HepG2 (cell line): ENCODE results near the gene NNMT. TPM values are rescaled to one million over a fixed set of nuclear protein-coding genes. Genes with fewer than 3 reads are reported as not detected.
A peak's percentile ranks its signal among the peaks of the same experiment; 100 is the strongest.

Experiments
- CBX5 ChIP-seq: sonication (generic); formaldehyde crosslinking; IDR thresholded peaks from 2 replicates; pipeline ENCODE4 v1.4.0; 2020; ENCODE audit warnings: missing genetic modification reagents, borderline replicate concordance
- DR1 ChIP-seq: sonication (generic); formaldehyde crosslinking; IDR thresholded peaks from 2 replicates; pipeline ENCODE4 v1.8.0; 2021; ENCODE audit warnings: mild to moderate bottlenecking, missing genetic modification reagents, inconsistent platforms
- ERF ChIP-seq: IDR thresholded peaks from 2 replicates; pipeline ENCODE4 v1.6.1; 2018; ENCODE audit warnings: missing biosample characterization, missing genetic modification reagents
- FOXK1 ChIP-seq: sonication (generic); formaldehyde crosslinking; IDR thresholded peaks from 2 replicates; pipeline ENCODE4 v1.4.0; 2020; ENCODE audit warnings: low read depth, missing genetic modification reagents, borderline replicate concordance
- HOXA7 ChIP-seq: sonication (generic); formaldehyde crosslinking; IDR thresholded peaks from 2 replicates; pipeline ENCODE4 v1.8.1; 2022; ENCODE audit warnings: mild to moderate bottlenecking, missing genetic modification reagents, moderate library complexity
- HOXD1 ChIP-seq: sonication (generic); formaldehyde crosslinking; IDR thresholded peaks from 2 replicates; pipeline ENCODE4 v1.5.0; 2020; ENCODE audit warnings: missing genetic modification reagents
- IKZF1 ChIP-seq: fragments of 450-650 bp; IDR thresholded peaks from 2 replicates; pipeline ENCODE4 v1.7.1; 2016
- MAFG ChIP-seq: sonication (generic); formaldehyde crosslinking; IDR thresholded peaks from 2 replicates; pipeline ENCODE4 v1.5.1; 2020; ENCODE audit warnings: mild to moderate bottlenecking, missing genetic modification reagents
- POGZ ChIP-seq: sonication (generic); formaldehyde crosslinking; IDR thresholded peaks from 2 replicates; pipeline ENCODE4 v1.4.0; 2020; ENCODE audit warnings: mild to moderate bottlenecking, missing genetic modification reagents
- PPARG ChIP-seq: conservative IDR thresholded peaks from 2 replicates; pipeline ENCODE4 v1.6.1; 2016; ENCODE audit warnings: missing biosample characterization, missing genetic modification reagents
- SP5 ChIP-seq: IDR thresholded peaks from 2 replicates; pipeline ENCODE4 v1.6.1; 2016; ENCODE audit warnings: low read depth, borderline replicate concordance
- STAG1 ChIP-seq: sonication (generic); formaldehyde crosslinking; IDR thresholded peaks from 2 replicates; pipeline ENCODE4 v1.4.0; 2020; ENCODE audit warnings: missing genetic modification reagents
- YEATS4 ChIP-seq: sonication (generic); formaldehyde crosslinking; IDR thresholded peaks from 2 replicates; pipeline ENCODE4 v1.4.0; 2020; ENCODE audit warnings: missing genetic modification reagents, borderline replicate concordance
- ZNF230 ChIP-seq: sonication (generic); formaldehyde crosslinking; IDR thresholded peaks from 2 replicates; pipeline ENCODE4 v1.4.0; 2020; ENCODE audit warnings: mild to moderate bottlenecking, missing genetic modification reagents
- ZNF260 ChIP-seq: sonication (generic); formaldehyde crosslinking; IDR thresholded peaks from 2 replicates; pipeline ENCODE4 v1.4.0; 2020; ENCODE audit warnings: missing genetic modification reagents, low read depth, mild to moderate bottlenecking, borderline replicate concordance
- ZNF484 ChIP-seq: sonication (generic); formaldehyde crosslinking; IDR thresholded peaks from 2 replicates; pipeline ENCODE4 v1.5.1; 2020; ENCODE audit warnings: mild to moderate bottlenecking, low read depth, missing genetic modification reagents, borderline replicate concordance
- ZNF501 ChIP-seq: sonication (generic); formaldehyde crosslinking; IDR thresholded peaks from 2 replicates; pipeline ENCODE4 v1.5.1; 2020; ENCODE audit warnings: mild to moderate bottlenecking, moderate library complexity, missing genetic modification reagents
- ZNF550 ChIP-seq: sonication (generic); formaldehyde crosslinking; IDR thresholded peaks from 2 replicates; pipeline ENCODE4 v1.4.0; 2020; ENCODE audit warnings: mild to moderate bottlenecking, missing genetic modification reagents, borderline replicate concordance
- ZNF569 ChIP-seq: sonication (generic); formaldehyde crosslinking; IDR thresholded peaks from 2 replicates; pipeline ENCODE4 v1.5.0; 2020; ENCODE audit warnings: mild to moderate bottlenecking, missing genetic modification reagents, moderate library complexity, borderline replicate concordance
- ZNF790 ChIP-seq: sonication (generic); formaldehyde crosslinking; IDR thresholded peaks from 2 replicates; pipeline ENCODE4 v1.8.0; 2022; ENCODE audit warnings: missing genetic modification reagents, mild to moderate bottlenecking, borderline replicate concordance
- polyA plus RNA-seq, 8 experiments: library from polyadenylated mRNA; depleted of rRNA in 3 of 8; stranded (reverse) in 7 of 8; unstranded in 1 of 8; fragments of >200 nt; fragmentation: Illumina TruSeq in 4 of 8; extraction: Trizol in 4 of 8; gene quantifications; 2 replicates each; pipeline versions ENCODE4 v1.2.1 to v1.2.3, GENCODE V29; 2011 to 2016; ENCODE audit warnings: low read depth in 4 of 8, missing spikeins in 1 of 8, mixed read lengths in 1 of 8; ENCODE audit not compliant: insufficient read depth in 1 of 8
- total RNA-seq, 5 experiments: library from RNA; depleted of rRNA; stranded (reverse); fragments of >200 nt; fragmentation: Illumina TruSeq; extraction: Trizol; gene quantifications; 2 replicates each; pipeline ENCODE4 v1.2.3, GENCODE V29; 2016; ENCODE audit warnings: low read depth in 1 of 5
- TF ChIP-seq, protein P1 (sequence below): sonication (generic); formaldehyde crosslinking; IDR thresholded peaks from 2 replicates; pipeline ENCODE4 v1.5.0; 2020; ENCODE audit warnings: mild to moderate bottlenecking, missing genetic modification reagents, borderline replicate concordance
- TF ChIP-seq, protein P2 (sequence below): sonication (generic); formaldehyde crosslinking; IDR thresholded peaks from 2 replicates; pipeline ENCODE4 v1.8.0; 2022; ENCODE audit warnings: mild to moderate bottlenecking, missing genetic modification reagents, moderate library complexity
- TF ChIP-seq, protein P3 (sequence below): sonication (generic); formaldehyde crosslinking; IDR thresholded peaks from 2 replicates; pipeline ENCODE4 v1.4.0; 2020; ENCODE audit warnings: missing genetic modification reagents, borderline replicate concordance
- TF ChIP-seq, protein P4 (sequence below): IDR thresholded peaks from 2 replicates; pipeline ENCODE4 v1.6.1; 2016; ENCODE audit warnings: mild to moderate bottlenecking, missing biosample characterization, missing genetic modification reagents

The NNMT gene
- total and polyA plus RNA-seq, 2 of the 13 experiments (the other 11 are each of a cell fraction or from before 2014, with no cell fraction given) = 0.13 TPM; not detected in 1

DNA sequence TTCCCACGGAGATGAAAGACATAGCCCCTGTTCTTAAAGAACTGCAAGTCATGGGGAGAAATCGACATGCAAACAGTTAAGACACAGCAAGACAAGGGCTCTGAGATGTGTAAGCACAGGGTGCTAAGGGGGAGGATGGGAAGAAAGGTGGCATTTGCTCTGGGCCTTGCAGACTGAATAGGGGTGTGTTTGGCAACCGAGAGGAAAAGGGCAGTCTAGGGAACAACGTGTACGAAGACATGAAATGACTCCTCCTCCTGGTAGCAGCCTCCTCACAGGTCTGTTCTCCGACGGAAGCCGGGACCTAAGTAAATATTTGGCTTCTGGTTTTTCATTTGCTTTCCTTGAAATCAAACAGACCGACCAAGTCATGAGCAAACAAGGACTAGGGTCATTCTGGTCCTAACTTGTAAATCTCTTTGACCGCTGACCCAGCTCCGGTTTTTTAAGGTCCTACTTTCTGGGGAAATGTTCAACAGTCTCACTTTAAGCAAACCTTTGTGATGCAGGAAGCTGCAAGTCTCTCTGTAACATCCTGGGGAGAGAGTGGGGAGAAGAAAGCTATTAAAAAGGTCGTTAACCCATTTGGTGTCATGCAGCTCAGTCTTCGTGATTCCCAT, 19.7 kb downstream of the NNMT start (continued):
- TF ChIP-seq CBX5 (CRISPR knock-in tag) = no peak
- TF ChIP-seq, protein P1, sequence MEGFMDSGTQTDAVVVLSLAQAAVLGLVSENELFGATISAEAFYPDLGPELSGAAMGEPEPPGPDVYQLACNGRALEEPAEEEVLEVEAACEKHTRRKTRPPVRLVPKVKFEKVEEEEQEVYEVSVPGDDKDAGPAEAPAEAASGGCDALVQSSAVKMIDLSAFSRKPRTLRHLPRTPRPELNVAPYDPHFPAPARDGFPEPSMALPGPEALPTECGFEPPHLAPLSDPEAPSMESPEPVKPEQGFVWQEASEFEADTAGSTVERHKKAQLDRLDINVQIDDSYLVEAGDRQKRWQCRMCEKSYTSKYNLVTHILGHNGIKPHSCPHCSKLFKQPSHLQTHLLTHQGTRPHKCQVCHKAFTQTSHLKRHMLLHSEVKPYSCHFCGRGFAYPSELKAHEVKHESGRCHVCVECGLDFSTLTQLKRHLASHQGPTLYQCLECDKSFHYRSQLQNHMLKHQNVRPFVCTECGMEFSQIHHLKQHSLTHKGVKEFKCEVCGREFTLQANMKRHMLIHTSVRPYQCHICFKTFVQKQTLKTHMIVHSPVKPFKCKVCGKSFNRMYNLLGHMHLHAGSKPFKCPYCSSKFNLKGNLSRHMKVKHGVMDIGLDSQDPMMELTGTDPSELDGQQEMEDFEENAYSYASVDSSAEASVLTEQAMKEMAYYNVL (CRISPR knock-in tag) = no peak
- no peak for TF ChIP-seq MAFG
- no peak for TF ChIP-seq STAG1 (CRISPR knock-in tag)
- TF ChIP-seq FOXK1 = 0 out of 2 replicates have a peak, but pooled peaks have one; percentile 30
- TF ChIP-seq ZNF260 (CRISPR knock-in tag) = no peak
- no peak for TF ChIP-seq HOXD1 (CRISPR knock-in tag)
- TF ChIP-seq IKZF1 = no peak
- no peak for TF ChIP-seq DR1 (CRISPR knock-in tag)
- TF ChIP-seq ERF (CRISPR knock-in tag) = peak; percentile 83
- no peak for TF ChIP-seq HOXA7
- TF ChIP-seq ZNF501 (CRISPR knock-in tag) = no peak
- TF ChIP-seq ZNF790 = no peak
- no peak for TF ChIP-seq ZNF550 (CRISPR knock-in tag)
- no peak for TF ChIP-seq YEATS4 (CRISPR knock-in tag)
- TF ChIP-seq PPARG = peak; percentile 88
- TF ChIP-seq, protein P2, sequence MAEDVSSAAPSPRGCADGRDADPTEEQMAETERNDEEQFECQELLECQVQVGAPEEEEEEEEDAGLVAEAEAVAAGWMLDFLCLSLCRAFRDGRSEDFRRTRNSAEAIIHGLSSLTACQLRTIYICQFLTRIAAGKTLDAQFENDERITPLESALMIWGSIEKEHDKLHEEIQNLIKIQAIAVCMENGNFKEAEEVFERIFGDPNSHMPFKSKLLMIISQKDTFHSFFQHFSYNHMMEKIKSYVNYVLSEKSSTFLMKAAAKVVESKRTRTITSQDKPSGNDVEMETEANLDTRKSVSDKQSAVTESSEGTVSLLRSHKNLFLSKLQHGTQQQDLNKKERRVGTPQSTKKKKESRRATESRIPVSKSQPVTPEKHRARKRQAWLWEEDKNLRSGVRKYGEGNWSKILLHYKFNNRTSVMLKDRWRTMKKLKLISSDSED (CRISPR knock-in tag) = no peak
- no peak for TF ChIP-seq POGZ (CRISPR knock-in tag)
- TF ChIP-seq, protein P3, sequence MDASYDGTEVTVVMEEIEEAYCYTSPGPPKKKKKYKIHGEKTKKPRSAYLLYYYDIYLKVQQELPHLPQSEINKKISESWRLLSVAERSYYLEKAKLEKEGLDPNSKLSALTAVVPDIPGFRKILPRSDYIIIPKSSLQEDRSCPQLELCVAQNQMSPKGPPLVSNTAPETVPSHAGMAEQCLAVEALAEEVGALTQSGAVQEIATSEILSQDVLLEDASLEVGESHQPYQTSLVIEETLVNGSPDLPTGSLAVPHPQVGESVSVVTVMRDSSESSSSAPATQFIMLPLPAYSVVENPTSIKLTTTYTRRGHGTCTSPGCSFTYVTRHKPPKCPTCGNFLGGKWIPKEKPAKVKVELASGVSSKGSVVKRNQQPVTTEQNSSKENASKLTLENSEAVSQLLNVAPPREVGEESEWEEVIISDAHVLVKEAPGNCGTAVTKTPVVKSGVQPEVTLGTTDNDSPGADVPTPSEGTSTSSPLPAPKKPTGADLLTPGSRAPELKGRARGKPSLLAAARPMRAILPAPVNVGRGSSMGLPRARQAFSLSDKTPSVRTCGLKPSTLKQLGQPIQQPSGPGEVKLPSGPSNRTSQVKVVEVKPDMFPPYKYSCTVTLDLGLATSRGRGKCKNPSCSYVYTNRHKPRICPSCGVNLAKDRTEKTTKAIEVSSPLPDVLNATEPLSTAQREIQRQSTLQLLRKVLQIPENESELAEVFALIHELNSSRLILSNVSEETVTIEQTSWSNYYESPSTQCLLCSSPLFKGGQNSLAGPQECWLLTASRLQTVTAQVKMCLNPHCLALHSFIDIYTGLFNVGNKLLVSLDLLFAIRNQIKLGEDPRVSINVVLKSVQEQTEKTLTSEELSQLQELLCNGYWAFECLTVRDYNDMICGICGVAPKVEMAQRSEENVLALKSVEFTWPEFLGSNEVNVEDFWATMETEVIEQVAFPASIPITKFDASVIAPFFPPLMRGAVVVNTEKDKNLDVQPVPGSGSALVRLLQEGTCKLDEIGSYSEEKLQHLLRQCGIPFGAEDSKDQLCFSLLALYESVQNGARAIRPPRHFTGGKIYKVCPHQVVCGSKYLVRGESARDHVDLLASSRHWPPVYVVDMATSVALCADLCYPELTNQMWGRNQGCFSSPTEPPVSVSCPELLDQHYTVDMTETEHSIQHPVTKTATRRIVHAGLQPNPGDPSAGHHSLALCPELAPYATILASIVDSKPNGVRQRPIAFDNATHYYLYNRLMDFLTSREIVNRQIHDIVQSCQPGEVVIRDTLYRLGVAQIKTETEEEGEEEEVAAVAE (CRISPR knock-in tag) = no peak
- no peak for TF ChIP-seq ZNF230 (CRISPR knock-in tag)
- no peak for TF ChIP-seq ZNF569
- TF ChIP-seq ZNF484 (CRISPR knock-in tag) = no peak
- peak; percentile 75 for TF ChIP-seq SP5 (CRISPR knock-in tag)
- TF ChIP-seq, protein P4, sequence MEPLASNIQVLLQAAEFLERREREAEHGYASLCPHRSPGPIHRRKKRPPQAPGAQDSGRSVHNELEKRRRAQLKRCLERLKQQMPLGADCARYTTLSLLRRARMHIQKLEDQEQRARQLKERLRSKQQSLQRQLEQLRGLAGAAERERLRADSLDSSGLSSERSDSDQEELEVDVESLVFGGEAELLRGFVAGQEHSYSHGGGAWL = no peak
